Nephron progenitor cell (in vitro differentiated cells): ENCODE measurements around the gene PPP4R1.
A peak's percentile ranks its signal among the peaks of the same experiment; 100 is the strongest.

Experiments
- DNase-seq: peaks from one replicate; pipeline ENCODE4 v3.0.0; 2021
- H3K27ac Mint-ChIP-seq: 2 replicates; pipeline ENCODE4 v1.8.0; 2021; ENCODE audit warnings: mild to moderate bottlenecking, moderate library complexity, mixed read lengths
- H3K27me3 Mint-ChIP-seq: 2 replicates; pipeline ENCODE4 v1.8.0; 2021; ENCODE audit warnings: mild to moderate bottlenecking, low read depth, mixed read lengths; ENCODE audit not compliant: poor library complexity
- H3K36me3 Mint-ChIP-seq: 2 replicates; pipeline ENCODE4 v1.8.0; 2021; ENCODE audit warnings: low read depth, mixed read lengths
- H3K4me1 Mint-ChIP-seq: 2 replicates; pipeline ENCODE4 v1.8.0; 2021; ENCODE audit warnings: mixed read lengths
- H3K4me3 Mint-ChIP-seq: 2 replicates; pipeline ENCODE4 v1.8.0; 2021; ENCODE audit warnings: mild to moderate bottlenecking, moderate library complexity, mixed read lengths
- H3K9me3 Mint-ChIP-seq: 2 replicates; pipeline ENCODE4 v1.8.0; 2021; ENCODE audit warnings: mild to moderate bottlenecking, moderate library complexity, mixed read lengths
- TF ChIP-seq, protein P1 (sequence below): fragments of 200-600 bp; sonication (generic); IDR thresholded peaks from 2 replicates; pipeline ENCODE4 v1.5.0; 2021; ENCODE audit warnings: antibody characterized with exemption

Gene PPP4R1

DNA sequence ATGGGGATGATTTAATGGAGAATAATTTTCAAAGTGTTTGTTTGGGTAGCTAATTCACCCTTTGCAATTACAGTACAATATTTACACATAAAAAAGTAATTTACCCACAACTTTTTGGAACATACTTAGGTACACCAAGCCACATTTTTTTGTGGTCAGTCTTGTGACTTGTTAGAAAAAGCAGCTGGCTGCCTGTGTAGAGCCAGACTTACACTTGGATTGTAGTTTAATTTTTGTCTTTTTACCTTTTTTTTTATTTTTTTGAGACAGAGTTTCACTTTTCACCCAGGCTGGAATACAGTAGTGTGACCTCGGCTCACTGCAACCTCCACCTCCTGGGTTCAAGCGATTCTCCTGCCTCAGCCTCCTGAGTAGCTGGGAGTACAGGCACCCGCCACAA lies 93.7 kb downstream of the PPP4R1 start:
- no peak overlapping the region for H3K27ac Mint-ChIP-seq
- no peaks in the 10 kb centered on the region for H3K4me1 Mint-ChIP-seq
- TF ChIP-seq, protein P1, sequence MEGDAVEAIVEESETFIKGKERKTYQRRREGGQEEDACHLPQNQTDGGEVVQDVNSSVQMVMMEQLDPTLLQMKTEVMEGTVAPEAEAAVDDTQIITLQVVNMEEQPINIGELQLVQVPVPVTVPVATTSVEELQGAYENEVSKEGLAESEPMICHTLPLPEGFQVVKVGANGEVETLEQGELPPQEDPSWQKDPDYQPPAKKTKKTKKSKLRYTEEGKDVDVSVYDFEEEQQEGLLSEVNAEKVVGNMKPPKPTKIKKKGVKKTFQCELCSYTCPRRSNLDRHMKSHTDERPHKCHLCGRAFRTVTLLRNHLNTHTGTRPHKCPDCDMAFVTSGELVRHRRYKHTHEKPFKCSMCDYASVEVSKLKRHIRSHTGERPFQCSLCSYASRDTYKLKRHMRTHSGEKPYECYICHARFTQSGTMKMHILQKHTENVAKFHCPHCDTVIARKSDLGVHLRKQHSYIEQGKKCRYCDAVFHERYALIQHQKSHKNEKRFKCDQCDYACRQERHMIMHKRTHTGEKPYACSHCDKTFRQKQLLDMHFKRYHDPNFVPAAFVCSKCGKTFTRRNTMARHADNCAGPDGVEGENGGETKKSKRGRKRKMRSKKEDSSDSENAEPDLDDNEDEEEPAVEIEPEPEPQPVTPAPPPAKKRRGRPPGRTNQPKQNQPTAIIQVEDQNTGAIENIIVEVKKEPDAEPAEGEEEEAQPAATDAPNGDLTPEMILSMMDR, result no peak
- no peak overlapping the region for H3K4me3 Mint-ChIP-seq
- H3K36me3 Mint-ChIP-seq, result peaks cover 48% of the 10 kb centered on the region
- H3K9me3 Mint-ChIP-seq, result no peaks in the 10 kb centered on the region
- DNase-seq, result no peak
- no peaks in the 10 kb centered on the region for H3K27me3 Mint-ChIP-seq

- H3K27ac Mint-ChIP-seq, result no peak overlapping the region
- H3K4me3 Mint-ChIP-seq, result no peak overlapping the region
- no peaks in the 10 kb centered on the region for H3K4me1 Mint-ChIP-seq
- TF ChIP-seq, protein P1, result no peak
- H3K9me3 Mint-ChIP-seq, result no peaks in the 10 kb centered on the region
- H3K36me3 Mint-ChIP-seq, result peaks cover 44% of the 10 kb centered on the region
- no peaks in the 10 kb centered on the region for H3K27me3 Mint-ChIP-seq
- DNase-seq, result no peak
These were observed 95.0 kb downstream of the PPP4R1 start for GRCh38 chr18:9519399-9519798.

DNA sequence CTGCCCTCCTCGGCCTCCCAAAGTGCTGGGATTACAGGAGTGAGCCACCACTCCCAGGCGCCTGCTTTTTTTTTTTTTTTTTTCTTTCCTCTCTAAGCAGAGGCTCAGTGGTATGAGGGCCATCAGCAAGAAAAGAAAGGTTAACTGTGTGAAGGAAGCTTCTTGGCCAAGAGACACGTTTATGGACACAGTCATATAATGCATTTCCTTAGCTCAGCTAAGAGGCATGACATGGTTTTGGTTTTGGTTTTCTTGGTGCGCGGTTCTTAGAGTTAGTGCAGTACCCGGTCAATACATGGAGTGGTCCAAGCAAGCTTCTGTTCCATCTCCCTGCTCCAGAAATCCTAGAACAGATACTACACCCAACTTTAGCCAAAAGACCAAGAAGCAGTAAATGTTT lies 96.5 kb downstream of the PPP4R1 start:
- no peak for DNase-seq
- Mint-ChIP-seq H3K36me3 (peaks cover 45% of the 10 kb centered on the region), H3K27me3 (no peaks in the 10 kb centered on the region), H3K27ac (no peak overlapping the region), H3K4me1 (no peaks in the 10 kb centered on the region), H3K9me3 (no peaks in the 10 kb centered on the region), H3K4me3 (no peak overlapping the region)
- TF ChIP-seq, protein P1, result no peak

GRCh38 chr18:9516437-9517064 lies 97.8 kb downstream of the PPP4R1 start:
- H3K27me3 Mint-ChIP-seq, result no peaks in the 10 kb centered on the region
- peak; percentile 10 for DNase-seq
- H3K4me1 Mint-ChIP-seq, result no peaks in the 10 kb centered on the region
- peaks cover 37% of the 10 kb centered on the region for H3K36me3 Mint-ChIP-seq
- H3K4me3 Mint-ChIP-seq, result no peak overlapping the region
- TF ChIP-seq, protein P1, result peak; percentile 85
- H3K9me3 Mint-ChIP-seq, result no peaks in the 10 kb centered on the region
- H3K27ac Mint-ChIP-seq, result no peak overlapping the region

DNA sequence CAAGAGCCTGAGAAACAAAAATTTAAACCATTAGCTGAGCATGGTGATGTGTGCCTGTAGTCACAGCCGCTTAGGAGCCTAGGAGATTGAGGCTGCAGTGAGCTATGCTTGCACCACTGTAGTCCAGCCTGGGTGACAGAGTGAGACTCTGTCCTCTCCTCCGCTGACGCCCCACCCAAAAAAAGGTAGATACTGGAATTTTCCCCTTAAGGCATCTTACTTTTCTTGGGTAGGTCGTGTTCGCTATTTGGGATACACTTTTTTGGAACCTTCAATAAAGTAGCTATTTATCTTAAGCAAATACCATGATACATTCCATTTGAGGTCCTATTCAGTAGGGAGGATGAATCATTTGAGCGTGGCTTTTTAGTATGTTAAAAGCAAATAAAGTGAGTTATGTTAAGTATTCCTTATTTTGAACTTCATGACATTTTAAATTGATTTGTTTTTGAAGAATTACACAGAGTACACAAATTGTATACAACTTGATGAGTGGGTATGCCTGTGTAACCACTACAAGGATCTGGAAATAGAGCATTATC lies 100.3 kb downstream of the PPP4R1 start:
- H3K36me3 Mint-ChIP-seq, result peaks cover 34% of the 10 kb centered on the region
- no peaks in the 10 kb centered on the region for H3K27me3 Mint-ChIP-seq
- H3K9me3 Mint-ChIP-seq, result peaks cover 5% of the 10 kb centered on the region
- TF ChIP-seq, protein P1, result no peak
- H3K4me3 Mint-ChIP-seq, result no peak overlapping the region
- no peak overlapping the region for H3K27ac Mint-ChIP-seq
- no peaks in the 10 kb centered on the region for H3K4me1 Mint-ChIP-seq
- DNase-seq, result no peak

DNA sequence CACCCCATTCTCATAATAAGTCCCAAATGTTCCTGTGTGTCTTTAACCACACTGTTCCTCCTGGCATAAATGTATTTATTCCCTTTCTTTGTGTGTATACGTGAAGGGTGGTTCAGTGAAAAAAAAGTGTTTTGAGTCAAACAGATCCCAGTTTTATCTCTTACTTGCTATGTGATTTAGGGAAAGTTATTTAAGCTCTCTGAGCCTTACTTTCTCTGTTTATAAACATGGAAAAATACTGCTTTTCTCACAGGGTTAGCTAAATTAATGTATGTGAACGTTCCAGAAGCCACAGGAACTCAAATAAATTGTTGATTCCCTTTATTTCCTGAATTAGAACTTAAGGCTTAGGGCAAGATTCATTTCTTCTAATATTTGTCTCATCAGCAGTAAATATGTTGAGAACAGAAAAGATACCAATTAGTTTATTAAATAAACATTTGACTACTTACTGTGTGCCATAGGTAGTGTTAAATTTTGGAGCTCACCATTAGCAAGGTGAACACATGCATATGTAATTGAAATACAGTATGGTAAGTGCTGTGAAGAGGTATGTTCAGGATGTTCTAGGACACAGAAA lies 105.8 kb downstream of the PPP4R1 start:
- Mint-ChIP-seq H3K27me3 (no peaks in the 10 kb centered on the region), H3K4me1 (peaks cover 24% of the 10 kb centered on the region), H3K9me3 (peaks cover 49% of the 10 kb centered on the region), H3K27ac (peak overlapping the region; percentile 30), H3K4me3 (no peak overlapping the region), H3K36me3 (peaks cover 58% of the 10 kb centered on the region)
- no peak for DNase-seq
- TF ChIP-seq, protein P1, result no peak
